HG03095 (cell line): ENCODE measurements around the gene SLC66A1.

ENCODE experiments used
- ATAC-seq: cut with Tn5 transposase; IDR thresholded peaks from one replicate; pipeline ENCODE4 v1.9.1; 2021; ENCODE audit warnings: moderate library complexity; ENCODE audit not compliant: unreplicated experiment

The SLC66A1 gene

GRCh38 chr1:19324665-19324990, 12.5 kb downstream of the SLC66A1 start:
- ATAC-seq = no peak

- ATAC-seq = no peak
Measured at GRCh38 chr1:19325368-19325957, 13.3 kb downstream of the SLC66A1 start.

DNA sequence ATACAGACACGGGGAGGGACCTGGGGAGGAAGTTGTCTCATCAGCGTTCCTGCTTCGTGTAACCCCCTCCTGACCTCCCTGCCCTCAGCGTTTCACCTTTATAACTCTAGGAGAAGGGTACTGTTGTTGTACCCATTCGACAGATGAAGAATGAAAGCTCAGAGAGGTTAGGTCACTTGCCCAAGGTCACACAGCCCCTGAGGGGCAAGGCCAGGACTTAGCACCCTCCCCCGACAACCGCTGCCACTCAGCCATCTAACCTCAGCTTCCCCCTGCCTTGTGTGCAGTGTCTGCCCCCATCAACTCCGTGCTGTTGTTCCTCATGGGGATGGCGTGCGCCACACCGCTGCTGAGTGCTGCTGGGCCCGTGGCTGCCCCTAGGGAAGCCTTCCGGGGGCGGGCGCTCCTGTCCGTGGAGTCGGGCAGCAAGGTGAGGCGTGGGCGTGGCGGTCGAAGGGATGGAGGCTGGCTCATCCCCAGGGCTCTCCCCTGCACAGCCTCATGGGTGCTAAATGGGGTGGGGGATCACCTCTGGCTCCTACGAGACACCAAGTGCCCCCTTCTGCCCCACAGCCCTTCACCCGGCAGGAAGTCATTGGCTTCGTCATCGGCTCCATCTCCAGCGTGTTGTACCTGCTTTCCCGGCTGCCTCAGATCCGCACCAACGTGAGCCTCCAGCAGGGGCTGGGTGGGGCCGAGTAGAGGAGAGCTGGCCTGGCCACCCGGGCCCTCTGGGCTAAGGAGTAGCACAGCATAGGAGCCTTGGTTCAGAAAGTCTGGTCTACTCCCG, 14.0 kb downstream of the SLC66A1 start:
- no peak for ATAC-seq

- ATAC-seq = no peak
Measured at GRCh38 chr1:19326748-19327065, 14.6 kb downstream of the SLC66A1 start.

- ATAC-seq = no peak
Measured at GRCh38 chr1:19327301-19327700, 15.2 kb downstream of the SLC66A1 start.

- no peak for ATAC-seq
Measured at GRCh38 chr1:19327736-19328135, 15.6 kb downstream of the SLC66A1 start.

DNA sequence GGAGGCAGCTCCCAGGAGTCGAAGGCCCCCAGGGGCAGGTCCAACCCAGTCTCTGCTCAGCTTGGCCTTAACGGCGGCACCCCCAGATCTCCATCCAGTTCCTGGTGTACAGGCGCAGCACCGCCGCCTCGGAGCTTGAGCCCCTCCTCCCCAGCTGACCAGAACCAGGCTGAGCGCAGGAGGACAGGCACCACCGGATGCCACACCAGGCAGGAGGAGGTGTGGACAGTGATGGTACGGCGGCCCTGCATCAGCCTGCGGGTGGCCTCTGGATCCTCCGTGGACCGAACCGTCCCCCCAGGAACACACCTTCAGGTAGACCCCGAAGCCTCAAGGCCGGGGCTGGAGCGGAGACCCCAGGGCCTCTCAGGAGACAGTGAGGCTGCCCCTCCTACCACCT, 16.4 kb downstream of the SLC66A1 start:
- ATAC-seq = no peak

DNA sequence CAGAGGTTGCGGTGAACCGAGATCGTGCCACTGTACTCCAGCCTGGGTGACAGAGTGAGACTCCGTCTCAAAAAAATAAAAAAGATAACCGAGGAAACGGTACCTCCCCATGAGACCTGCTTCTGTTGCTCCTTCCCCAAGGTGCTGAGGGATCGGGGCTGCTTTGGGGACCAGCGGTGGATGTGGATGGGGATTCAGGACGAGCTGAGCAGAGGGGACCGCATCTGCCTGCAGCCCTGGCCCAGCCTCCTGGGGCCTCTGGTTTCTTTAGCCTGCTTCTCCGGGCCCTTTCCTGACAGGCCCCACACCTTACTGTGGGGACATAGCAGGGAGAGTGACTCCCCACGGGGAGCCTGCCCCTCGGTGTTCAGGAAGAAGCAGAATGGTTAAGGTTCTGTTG, 17.1 kb downstream of the SLC66A1 start:
- no peak for ATAC-seq

DNA sequence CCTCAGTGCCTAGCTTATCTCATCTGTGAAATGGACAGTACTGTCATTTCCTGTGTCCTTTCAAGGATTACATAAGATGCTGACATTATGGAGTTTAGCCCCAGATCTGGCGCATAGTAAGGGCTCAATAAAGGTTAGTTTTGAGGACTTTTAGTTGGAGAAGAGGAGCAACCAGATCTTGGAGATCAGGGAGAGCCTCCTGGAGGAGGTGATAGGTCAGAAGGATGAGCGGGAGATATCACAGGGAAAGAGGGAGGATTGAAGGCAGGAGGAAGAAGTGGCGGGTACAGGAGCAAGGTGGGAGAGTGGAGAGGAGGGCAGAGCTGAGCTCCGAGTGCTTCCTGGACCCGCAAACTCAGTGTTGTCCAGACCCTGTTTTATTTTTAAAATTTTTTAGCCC, 17.5 kb downstream of the SLC66A1 start:
- no peak for ATAC-seq

DNA sequence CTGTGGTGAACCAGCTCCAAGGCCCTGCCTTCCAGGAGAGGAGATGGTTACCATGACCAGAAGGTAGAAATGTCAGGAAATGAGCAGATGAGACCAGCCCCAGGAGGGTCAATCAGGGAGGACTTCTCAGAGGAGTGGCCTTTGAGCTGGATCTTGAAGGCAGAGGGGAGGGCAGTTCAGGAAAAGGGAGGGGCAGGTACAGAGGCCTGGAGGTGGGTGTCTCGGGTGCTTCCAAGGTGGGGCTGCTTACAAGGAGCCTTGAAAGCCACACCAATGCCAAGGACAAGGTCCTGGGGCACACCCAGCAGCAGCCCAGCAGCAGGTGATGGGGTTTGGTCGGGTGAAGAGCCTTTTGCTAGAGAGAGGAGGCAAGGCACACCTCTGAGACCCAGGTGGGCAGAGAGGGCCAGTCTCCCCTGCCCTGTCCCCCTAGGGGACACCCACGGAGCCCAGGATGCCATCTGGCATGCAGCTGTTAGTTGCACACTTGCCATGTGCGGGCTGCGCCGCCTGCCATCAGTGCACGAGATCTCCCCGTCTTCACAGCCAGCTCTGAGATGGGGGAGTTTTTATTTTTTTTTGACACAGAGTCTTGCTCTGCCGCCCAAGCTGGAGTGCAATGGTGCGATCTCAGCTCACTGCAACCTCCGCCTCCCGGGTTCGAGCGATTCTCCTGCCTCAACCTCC, 18.5 kb downstream of the SLC66A1 start:
- no peak for ATAC-seq

- ATAC-seq = no peak
Measured at GRCh38 chr1:19331262-19331878, 19.2 kb downstream of the SLC66A1 start.

DNA sequence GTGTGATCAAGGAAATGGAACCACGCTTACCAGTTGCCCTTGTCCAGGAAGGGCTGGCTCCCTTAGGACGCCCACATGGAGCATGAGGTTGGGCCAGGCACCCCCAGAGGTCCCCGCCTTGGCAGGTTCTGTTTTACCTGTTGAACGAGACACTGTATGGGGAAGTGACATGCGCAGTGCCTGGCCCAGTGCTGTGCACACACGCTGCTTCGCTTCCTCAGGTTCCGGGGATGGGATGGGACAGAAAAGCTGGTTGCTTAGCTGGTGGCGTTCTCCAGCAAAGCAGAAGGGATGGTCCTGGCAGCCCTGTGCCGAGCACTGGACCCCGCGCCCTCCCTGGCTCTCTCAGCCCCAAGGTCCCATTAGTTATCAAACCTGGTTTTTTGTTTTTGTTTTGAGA, 20.7 kb downstream of the SLC66A1 start:
- no peak for ATAC-seq

- no peak for ATAC-seq
Measured at GRCh38 chr1:19333587-19334354, 21.6 kb downstream of the SLC66A1 start.

DNA sequence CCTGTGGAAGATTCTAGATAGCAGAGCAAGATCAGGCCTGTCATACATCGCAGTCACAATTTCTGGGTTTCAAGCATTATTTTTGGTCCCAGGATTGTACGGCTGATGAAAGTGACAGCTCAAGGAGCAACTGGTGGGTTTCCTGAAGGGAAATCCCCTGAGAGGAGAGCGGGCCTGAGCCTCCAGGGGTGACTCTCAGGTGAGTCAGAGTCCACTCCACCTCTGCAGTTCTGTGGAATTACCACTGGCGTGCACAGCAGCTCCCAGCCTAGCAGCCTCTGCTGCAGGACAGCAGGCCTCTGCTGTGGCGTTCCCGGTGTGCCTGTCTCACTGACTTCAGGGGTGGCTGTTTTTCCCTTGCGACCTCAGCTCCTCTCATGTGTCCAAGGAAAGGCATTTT, 24.4 kb downstream of the SLC66A1 start:
- no peak for ATAC-seq

GRCh38 chr1:19337289-19337688, 25.2 kb downstream of the SLC66A1 start:
- no peak for ATAC-seq

DNA sequence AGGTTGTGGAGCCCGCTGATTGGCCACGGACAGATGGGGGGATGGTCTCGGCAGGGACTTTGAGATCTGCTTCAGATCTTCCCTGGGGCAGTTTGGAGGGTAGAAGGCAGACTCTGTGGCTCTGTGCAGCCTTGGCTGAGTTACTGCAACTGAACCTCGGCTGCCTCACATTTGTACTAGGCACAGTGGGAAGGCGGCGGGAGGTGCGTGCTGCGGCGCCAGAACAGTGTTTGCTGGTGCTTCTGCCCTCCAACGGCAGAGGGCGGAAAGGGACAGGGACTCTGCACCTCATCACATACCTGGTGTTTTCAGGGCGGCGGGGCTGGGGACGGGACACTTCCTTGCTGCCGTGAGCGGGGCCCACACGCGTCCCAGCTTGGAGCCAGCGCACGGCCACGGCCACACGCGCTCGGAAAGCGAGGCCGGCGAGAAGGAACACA, 26.2 kb downstream of the SLC66A1 start:
- no peak for ATAC-seq

DNA sequence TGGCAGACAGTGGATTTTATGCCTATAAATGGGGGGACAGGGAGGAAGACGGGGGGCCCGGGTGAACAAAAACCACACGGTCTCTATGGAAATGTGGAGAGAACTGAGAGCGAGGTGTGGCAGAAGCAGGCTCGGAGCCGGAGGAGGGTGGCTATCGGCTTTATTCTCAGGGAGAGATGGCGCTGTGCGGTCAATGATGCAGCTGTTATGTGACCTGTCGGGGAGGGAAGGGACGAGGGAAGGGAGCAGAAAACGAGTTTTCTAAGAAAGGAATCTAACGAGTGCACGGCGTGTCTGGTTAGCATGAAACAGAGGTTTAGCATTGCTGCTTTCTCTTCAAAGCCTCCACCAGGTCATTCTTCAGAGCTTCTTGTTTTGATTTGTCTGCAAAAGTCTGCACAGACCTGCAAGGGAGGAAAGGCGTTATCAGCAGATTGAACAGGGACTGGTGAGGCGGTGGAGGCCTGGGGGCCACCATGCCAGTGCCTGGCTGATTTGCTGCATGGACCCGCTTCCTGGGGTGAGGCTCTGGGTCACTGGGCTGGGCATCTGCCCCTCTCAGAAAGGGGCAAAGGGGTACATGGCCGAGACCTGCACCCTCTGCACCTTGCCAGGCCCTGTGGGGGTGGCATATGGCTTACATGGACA, 27.2 kb downstream of the SLC66A1 start:
- ATAC-seq = no peak

DNA sequence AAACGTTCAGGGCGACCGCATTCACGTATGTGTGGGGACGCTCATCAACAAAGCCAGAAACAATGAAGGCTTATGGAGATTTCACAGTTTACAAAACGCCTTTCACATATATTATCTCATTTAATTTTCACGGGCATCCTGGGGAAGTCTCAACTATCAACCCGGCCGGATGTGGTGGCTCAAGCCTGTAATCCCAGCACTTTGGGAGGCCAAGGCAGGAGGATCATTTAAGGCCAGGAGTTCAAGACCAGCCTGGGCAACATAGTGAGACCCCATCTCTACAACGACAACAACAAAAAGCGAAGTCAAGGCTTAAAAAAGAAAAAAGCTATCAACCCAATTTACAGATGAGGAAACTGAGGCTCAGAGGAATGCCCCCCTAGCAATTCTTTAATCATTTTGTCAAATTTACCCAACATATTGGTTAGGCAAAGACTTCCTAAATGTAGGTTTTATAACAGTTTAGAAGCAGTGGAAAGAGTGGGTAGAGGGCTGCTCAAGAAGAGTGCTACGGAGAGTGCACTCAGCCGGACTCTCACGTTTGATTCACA, 28.3 kb downstream of the SLC66A1 start:
- ATAC-seq = no peak

DNA sequence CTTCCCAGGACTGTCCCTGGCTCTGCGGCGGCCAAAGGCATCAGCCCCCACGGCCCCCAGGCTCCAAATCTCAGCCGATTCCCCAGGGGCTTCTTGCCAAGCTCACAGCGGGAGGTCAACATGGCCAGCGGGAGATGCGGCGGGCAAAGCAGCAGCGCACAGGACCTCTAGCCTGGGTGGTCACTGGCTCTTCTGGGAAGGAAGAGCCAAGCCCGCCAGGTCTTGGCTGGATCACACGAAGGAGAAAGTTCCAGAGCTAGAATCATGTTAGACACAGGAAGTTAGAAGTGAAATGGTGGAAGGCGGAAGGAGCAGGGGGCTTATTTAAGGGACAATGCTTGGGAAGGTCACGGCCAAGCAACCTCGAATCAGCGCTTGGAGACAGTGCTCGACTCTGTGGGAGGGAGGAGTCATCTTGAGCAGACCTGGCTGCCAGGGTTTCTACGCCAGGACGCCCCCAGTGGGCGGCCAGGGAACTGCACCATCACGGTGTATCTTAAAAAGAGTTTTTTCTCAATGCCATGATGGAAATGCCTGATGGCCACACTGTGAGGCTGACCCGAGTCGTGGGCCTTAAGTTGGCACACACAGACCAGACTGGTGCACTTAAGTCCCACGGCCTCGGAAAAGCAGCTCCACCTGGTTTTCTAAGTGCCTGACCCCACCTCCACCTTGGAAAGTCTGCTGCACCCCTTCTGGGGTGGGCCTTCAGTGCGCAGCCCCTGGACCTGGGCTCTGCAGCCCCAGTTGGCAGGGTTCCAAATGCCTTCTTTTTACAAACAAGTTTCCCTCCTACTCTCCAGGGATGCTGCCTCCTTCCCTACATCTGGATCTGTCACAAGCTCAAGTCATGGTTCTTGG, 29.3 kb downstream of the SLC66A1 start:
- no peak for ATAC-seq
